ENCODE measurements around the gene SNTG2.

- TF ChIP-seq MYC (IDR thresholded peaks at IDR 0.05; ENCODE audit: insufficient read depth, insufficient read length, insufficient replicate concordance, low read length, severe bottlenecking) (no peak), EZH2 (IDR thresholded peaks at IDR 0.05; ENCODE audit: borderline replicate concordance, control insufficient read depth, low read depth, low read length) (no peak), BRCA1 (IDR thresholded peaks at IDR 0.05; ENCODE audit: low read depth, low read length) (no peak), POLR2A (IDR thresholded peaks at IDR 0.05; ENCODE audit: low read depth, low read length) (no peak), MXI1 (IDR thresholded peaks at IDR 0.05; ENCODE audit: low read depth, low read length) (no peak), NFYA (IDR thresholded peaks at IDR 0.05; ENCODE audit: borderline replicate concordance, low read depth, low read length) (no peak), JUND (IDR thresholded peaks at IDR 0.05; ENCODE audit: low read depth, low read length) (no peak), PBX3 (IDR thresholded peaks at IDR 0.05; ENCODE audit: insufficient replicate concordance, low read depth, low read length) (no peak), NFYB (IDR thresholded peaks at IDR 0.05; ENCODE audit: insufficient read depth, low read depth, low read length) (no peak)
- TF ChIP-seq, protein P1, sequence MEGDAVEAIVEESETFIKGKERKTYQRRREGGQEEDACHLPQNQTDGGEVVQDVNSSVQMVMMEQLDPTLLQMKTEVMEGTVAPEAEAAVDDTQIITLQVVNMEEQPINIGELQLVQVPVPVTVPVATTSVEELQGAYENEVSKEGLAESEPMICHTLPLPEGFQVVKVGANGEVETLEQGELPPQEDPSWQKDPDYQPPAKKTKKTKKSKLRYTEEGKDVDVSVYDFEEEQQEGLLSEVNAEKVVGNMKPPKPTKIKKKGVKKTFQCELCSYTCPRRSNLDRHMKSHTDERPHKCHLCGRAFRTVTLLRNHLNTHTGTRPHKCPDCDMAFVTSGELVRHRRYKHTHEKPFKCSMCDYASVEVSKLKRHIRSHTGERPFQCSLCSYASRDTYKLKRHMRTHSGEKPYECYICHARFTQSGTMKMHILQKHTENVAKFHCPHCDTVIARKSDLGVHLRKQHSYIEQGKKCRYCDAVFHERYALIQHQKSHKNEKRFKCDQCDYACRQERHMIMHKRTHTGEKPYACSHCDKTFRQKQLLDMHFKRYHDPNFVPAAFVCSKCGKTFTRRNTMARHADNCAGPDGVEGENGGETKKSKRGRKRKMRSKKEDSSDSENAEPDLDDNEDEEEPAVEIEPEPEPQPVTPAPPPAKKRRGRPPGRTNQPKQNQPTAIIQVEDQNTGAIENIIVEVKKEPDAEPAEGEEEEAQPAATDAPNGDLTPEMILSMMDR (IDR thresholded peaks at IDR 0.05 in 2 of 3, conservative IDR thresholded peaks at IDR 0.05 in 1 of 3; ENCODE audit: control insufficient read depth in 2 of 3, extremely low read depth in 1 of 3, insufficient read depth in 1 of 3, low read depth in 3 of 3, low read length in 3 of 3) = no peak
- TF ChIP-seq, protein P2, sequence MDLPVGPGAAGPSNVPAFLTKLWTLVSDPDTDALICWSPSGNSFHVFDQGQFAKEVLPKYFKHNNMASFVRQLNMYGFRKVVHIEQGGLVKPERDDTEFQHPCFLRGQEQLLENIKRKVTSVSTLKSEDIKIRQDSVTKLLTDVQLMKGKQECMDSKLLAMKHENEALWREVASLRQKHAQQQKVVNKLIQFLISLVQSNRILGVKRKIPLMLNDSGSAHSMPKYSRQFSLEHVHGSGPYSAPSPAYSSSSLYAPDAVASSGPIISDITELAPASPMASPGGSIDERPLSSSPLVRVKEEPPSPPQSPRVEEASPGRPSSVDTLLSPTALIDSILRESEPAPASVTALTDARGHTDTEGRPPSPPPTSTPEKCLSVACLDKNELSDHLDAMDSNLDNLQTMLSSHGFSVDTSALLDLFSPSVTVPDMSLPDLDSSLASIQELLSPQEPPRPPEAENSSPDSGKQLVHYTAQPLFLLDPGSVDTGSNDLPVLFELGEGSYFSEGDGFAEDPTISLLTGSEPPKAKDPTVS (IDR thresholded peaks at IDR 0.05; ENCODE audit: low read depth, low read length) = no peak
- TF ChIP-seq, protein P3, sequence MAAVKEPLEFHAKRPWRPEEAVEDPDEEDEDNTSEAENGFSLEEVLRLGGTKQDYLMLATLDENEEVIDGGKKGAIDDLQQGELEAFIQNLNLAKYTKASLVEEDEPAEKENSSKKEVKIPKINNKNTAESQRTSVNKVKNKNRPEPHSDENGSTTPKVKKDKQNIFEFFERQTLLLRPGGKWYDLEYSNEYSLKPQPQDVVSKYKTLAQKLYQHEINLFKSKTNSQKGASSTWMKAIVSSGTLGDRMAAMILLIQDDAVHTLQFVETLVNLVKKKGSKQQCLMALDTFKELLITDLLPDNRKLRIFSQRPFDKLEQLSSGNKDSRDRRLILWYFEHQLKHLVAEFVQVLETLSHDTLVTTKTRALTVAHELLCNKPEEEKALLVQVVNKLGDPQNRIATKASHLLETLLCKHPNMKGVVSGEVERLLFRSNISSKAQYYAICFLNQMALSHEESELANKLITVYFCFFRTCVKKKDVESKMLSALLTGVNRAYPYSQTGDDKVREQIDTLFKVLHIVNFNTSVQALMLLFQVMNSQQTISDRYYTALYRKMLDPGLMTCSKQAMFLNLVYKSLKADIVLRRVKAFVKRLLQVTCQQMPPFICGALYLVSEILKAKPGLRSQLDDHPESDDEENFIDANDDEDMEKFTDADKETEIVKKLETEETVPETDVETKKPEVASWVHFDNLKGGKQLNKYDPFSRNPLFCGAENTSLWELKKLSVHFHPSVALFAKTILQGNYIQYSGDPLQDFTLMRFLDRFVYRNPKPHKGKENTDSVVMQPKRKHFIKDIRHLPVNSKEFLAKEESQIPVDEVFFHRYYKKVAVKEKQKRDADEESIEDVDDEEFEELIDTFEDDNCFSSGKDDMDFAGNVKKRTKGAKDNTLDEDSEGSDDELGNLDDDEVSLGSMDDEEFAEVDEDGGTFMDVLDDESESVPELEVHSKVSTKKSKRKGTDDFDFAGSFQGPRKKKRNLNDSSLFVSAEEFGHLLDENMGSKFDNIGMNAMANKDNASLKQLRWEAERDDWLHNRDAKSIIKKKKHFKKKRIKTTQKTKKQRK (IDR thresholded peaks at IDR 0.05; ENCODE audit: low read depth, low read length) = no peak
Measured at GRCh38 chr2:1207962-1208510, 257.4 kb downstream of the SNTG2 start.
